Astrocyte of the cerebellum (primary cell): Measurements from ENCODE around the gene CRLF1.

Experiments used
- DNase-seq: peaks from one replicate; pipeline ENCODE4 v3.0.0-alpha.2; 2011; ENCODE audit warnings: low read depth
- H3K4me3 ChIP-seq: 2 replicates; pipeline ENCODE4 v1.5.1; 2011; ENCODE audit warnings: mild to moderate bottlenecking, low read depth, low read length, moderate library complexity
- in situ Hi-C: cut with HindIII; loops from 2 replicates; pipeline ENCODE4 v1.10.0; 2017; ENCODE audit warnings: low sequenced_read_pairs
- TF ChIP-seq, protein P1 (sequence below): IDR thresholded peaks from 2 replicates; pipeline ENCODE4 v1.5.1; 2012; ENCODE audit warnings: low read length, low read depth, moderate library complexity, mild to moderate bottlenecking; ENCODE audit errors: missing control alignments

CRLF1 gene

GRCh38 chr19:18610556-18611326 is 4.1 kb upstream of the CRLF1 start:
- in situ Hi-C loops: no loop called here
- H3K4me3 ChIP-seq: no peak overlapping the region
- no peak for DNase-seq
- TF ChIP-seq, protein P1, sequence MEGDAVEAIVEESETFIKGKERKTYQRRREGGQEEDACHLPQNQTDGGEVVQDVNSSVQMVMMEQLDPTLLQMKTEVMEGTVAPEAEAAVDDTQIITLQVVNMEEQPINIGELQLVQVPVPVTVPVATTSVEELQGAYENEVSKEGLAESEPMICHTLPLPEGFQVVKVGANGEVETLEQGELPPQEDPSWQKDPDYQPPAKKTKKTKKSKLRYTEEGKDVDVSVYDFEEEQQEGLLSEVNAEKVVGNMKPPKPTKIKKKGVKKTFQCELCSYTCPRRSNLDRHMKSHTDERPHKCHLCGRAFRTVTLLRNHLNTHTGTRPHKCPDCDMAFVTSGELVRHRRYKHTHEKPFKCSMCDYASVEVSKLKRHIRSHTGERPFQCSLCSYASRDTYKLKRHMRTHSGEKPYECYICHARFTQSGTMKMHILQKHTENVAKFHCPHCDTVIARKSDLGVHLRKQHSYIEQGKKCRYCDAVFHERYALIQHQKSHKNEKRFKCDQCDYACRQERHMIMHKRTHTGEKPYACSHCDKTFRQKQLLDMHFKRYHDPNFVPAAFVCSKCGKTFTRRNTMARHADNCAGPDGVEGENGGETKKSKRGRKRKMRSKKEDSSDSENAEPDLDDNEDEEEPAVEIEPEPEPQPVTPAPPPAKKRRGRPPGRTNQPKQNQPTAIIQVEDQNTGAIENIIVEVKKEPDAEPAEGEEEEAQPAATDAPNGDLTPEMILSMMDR: no peak

DNA sequence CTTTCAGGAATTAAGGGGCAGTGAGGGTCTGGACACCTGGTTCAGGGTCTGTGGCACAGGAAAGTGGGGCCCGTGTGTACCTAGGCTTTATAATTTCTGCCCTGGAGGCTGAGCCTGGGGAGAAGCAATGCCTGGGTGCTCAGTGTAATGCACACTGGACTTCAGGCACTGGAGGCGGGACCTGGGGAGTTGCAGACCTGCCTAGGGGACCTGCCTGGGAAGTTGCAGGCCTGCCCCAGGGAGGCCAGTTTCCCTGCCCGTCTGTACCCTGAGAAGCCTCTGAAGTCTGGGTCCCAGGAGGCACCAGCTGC is 3.6 kb upstream of the CRLF1 start:
- in situ Hi-C loops: no loop called here
- no peak overlapping the region for H3K4me3 ChIP-seq
- DNase-seq: no peak
- TF ChIP-seq, protein P1: no peak

DNA sequence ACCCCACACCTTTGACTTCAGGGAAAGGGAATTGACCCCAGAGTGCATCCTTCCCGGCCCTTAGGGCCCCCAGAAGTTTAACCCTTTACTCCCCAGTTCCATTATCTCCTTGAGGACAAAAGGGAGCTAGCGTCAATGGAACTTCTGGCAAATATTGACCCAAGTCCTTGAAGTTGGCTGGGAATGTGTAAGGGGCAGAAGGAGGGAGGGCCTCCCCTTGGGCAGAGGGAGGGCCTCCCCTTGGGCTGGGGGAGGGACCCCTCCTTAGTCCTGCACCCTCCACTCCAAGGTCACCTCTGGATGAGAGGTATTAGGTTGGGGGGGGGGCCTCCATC is 3.1 kb upstream of the CRLF1 start:
- H3K4me3 ChIP-seq: no peak overlapping the region
- DNase-seq: no peak
- TF ChIP-seq, protein P1: no peak
- in situ Hi-C loops: no loop called here

GRCh38 chr19:18608805-18609716 is 2.5 kb upstream of the CRLF1 start:
- DNase-seq: no peak
- in situ Hi-C loops: no loop called here
- TF ChIP-seq, protein P1: no peak
- H3K4me3 ChIP-seq: no peak overlapping the region

- DNase-seq: no peak
- in situ Hi-C loops: no loop called here
- TF ChIP-seq, protein P1: no peak
- H3K4me3 ChIP-seq: no peak overlapping the region
These were observed 1.7 kb upstream of the CRLF1 start for GRCh38 chr19:18608102-18608804.
